Fibroblast of skin of right biceps (primary cell): ENCODE data around the gene ZNF366.

ENCODE experiments used
- DNase-seq: peaks from one replicate; pipeline ENCODE4 v3.0.0-alpha.2; 2013

The ZNF366 gene

DNA sequence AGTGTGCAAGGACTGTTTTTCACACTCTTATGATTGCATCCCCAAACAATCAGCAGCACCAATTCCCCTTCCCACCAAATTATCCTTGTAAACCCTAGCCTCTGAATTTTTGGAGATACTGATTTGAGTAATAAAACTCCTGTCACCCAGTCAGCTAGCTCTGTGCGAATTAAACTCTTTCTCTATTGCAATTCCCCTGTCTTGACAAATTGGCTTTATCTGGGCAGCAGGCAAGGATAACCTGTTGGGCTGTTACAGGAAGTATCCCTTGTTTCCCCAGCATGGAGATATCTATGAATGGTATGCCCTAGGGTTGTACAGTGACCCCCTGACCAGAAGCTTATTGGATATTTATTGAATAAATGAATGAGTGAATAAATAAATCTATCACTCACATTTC is 106.3 kb downstream of the ZNF366 start:
- DNase-seq = no peak

DNA sequence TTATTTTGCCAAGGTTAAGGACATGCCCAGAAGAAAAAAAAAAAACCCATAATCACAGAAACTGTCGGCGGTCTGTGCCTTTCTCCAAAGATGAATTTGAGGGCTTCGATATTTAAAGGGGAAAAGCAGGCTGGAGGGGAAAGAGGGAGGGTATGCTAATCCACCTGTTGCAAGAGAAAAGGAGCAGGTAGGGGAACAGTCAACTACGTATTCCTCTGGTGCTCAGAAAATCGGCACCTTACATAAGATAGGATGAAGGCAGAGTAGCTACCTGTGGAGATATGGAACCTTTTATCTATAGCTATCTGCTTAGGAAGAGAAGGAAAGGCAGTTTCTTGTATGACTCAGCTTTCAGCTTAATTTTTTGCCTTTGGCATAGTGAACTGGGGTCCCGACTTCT is 109.4 kb downstream of the ZNF366 start:
- no peak for DNase-seq

DNA sequence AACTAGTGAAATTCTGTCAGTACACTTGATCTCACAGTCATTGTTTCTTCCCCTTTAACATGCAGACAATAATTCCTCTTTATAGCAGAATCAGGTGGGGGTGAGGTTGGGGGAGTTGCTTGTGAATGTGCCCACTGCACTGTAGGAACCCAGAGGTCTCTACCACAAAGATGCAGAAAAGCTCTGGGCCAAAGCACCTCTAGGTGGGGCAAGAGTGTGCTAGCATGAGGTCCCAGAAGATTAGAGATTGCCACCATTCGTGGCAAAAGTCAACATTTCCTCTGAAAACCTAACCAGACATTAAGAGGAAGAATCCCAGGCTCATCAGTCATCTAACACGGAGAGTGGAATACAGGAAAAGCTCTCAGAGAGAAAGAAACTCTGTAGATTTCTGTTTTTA is 112.5 kb downstream of the ZNF366 start:
- no peak for DNase-seq

DNA sequence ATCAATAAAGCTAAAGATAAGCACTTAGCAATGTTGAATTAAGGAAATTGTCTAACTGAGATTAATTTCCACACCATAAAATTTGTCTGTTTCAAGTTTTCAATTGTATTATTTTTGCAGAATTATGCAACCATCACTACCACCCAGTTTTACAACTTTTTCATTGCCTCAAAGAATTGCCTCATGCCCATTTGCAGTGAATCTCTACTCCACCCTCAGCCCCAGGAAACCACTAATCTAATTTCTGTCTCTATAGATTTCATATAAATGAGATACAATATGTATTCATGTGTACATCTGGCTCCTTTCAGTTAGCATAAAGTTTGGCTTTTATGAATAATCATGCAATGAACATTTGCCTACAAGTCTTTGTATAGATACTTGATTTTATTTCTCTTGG is 114.2 kb downstream of the ZNF366 start:
- no peak for DNase-seq
